ENCODE results near the gene CGB7.
"Not testable (repeated sequence)": the region's sequence is repeated elsewhere in the genome, so short reads cannot be mapped to it uniquely, and the experiment has no call there.

GRCh38 chr19:49038557-49039276 is 18.8 kb downstream of the CGB7 start:
- TF ChIP-seq CTCF, POLR2A (IDR thresholded peaks at IDR 0.05): not testable (repeated sequence)
